ENCODE measurements around the gene RAB24.
"Not testable (repeated sequence)": the region's sequence is repeated elsewhere in the genome, so short reads cannot be mapped to it uniquely, and the experiment has no call there.

Gene RAB24

DNA sequence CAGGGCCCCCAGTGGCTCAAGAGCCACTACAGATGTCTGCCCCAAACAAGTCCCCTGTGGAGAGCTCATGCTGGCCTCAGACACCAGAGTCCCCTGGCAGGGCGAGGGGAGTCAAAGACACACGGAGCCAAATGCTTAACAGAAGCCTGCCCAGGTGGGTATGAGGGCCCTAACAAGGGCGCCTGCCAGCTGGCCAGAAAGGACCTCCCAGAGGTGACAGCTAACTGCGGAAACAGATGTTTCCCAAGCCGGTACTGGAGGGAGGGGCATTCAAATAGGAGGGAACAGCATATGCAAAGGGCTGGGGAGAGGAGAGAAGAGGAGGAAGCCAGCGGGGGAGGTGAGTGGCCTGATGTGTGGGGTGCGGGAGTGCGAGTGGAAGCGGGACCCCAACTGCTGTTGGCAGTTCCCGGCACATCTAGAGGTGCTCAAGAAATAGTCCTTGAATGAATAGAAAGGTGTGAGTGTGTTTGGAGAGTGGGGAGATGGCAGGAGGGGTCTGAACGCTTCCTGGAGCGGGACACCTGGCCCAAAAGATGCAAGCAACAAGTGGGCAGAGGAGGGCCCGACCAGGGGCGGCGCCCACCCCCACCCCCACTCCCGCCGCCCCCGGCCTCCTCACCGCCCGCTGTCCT is 7.4 kb upstream of the RAB24 start:
- no peak for DNase-seq

DNA sequence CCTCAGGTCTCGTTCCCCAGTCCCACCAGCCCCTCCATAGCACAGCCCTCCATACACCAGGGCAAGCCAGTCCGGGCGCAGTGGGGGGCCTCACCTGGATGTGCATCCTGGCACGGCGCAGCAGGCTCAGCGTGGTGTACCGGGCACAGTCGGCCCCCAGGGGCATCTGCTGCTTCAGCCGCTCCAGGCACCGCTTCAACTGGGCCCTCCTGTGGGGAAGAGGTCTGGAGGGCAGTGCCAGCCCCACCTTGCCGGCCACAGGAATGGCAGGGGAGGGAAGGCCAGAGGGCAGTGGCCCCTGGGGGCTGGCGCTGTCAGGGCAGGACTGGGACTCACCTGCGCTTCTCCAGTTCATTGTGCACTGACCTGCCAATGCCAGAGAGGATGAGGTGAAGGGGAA is 6.8 kb upstream of the RAB24 start:
- DNase-seq = no peak

DNA sequence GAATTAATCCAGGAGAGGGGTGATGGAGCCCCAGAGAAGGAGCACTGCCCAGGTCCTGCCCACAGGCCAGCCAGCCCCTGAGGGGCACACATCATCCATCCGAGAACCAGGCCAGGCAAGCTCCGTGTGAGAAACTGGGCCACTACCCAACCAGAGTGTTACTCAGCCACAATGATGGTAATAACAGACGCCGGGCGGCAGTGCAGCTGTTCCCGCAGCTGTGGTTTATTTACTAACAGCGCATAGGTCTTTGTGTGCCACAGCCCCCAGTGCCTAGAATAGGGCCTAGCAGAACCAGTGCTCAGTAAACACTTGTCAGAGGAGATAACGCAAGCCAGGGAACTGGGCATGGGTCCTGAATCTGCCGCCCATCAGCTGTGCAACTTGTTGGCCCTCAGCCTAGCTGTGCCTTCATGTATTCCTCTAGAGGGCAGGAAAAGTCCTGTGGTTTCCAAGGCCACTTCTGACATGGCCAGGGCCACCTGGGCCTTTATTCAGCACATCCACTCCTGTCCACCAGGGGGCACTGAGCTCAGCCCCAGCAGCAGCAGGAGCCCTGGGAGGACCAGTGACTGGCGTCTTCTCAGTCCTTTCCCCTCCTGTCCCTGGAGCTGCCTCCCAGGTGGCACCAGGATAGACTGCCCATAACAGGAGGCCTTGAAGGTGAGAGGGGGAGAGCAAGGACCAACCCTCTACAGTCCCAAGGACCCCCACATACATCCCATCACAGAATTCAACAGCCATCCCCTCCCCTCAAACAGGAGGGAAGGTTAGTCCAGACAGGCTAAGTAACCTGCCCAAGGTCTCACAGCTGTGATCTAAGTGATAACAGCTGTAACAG is 6.1 kb upstream of the RAB24 start:
- peak; percentile 70 to 72 for DNase-seq

DNA sequence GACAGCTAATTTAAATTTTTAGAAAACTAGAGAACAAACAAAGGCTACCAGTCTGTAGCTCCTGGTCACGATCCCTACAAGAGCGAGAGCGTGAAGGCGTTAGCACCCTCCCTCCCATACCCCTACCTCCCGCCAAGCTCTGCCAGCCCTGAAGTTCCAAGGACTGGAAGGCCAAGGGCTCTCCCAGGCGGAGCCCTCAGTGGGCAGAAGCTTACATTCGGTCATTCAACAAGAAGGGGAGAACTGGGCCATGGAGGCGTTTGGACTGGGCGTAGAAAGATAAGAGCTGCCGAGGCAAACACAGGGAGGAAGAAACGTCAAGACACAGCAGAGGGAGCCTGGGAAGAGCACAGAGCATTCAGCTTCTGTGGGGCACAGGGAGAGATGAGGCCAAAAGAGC is 5.2 kb upstream of the RAB24 start:
- DNase-seq = no peak

DNA sequence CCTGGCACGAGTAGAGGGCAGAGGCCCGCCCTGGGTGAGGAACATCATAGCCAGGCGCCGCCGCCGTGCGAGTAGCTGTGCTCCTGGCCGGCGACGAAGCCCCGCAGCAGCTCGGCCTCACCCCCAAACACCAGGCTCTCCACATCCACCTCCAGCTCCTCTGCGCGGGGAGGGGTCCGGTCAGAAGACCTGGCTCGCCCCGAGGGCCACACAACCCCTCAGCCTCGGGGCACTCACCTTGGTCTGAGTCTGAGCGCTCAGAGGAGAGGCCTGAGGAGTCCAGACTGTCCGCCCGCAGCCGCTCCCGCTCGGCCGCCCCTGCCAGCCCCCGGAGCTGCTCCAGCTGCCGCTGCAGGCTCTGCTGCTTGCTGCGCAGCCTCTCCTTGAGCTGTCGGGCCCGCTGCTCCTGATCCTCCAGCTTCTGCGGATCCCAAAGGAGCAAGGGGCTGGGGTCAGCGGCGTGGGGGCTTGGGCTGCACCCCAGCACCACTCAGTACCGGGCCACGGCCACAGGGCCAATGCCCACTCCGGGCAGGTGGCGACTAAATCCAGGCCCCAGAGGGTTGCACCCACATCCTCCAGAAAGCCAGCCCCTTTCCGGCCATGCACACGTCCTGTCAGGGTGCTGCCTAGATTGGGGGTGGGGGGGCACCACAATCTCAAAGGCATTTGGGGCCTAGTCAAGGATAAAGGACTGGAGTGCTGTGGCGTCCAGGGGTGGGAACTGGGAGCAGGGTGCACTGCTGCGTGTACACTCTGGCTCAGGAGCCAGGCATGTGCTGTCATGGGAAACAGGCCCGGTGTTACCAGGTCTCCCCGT is 4.2 kb upstream of the RAB24 start:
- DNase-seq = no peak

DNA sequence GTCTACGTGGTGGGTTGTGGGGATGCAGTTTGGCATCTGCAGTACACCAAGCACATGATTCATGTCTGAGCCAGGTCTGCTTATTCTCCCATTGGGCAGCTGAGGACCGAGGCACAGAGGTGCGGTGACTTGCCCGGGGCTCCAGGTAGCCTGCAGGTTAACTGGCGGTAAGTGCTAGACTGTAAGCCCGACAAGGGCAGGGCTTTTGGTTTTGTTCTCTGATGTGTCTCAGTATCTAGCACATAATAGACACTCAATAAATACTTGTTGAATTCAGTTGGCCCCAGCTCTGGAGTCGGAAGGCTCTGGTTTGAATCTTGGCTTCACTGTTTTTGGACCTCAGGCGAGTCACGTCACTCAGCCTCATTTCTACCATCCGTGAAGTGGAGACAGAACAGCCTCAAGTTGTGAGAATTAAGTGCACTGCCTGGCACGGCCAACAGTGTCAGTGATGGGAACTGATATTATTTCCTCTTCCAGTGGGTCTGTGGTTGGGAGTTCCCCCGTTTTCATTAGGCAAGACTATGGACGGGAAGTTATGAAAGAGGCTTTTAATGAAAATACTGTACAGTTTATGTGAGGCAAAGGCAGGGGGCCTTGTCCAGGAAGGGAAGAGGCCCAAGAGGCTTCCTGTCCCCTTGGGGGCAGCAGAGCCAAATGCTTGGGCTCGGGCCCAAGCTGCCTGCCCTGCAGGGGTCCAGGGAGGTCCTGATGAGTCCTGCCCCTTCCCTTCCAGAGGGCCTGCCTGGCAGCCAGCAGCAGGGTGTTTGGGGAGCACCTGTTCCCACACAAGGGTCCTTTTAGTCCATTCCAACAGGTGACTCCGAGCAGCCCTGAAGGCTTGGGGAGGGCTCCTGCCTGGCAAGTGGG is 3.4 kb upstream of the RAB24 start:
- no peak for DNase-seq

DNA sequence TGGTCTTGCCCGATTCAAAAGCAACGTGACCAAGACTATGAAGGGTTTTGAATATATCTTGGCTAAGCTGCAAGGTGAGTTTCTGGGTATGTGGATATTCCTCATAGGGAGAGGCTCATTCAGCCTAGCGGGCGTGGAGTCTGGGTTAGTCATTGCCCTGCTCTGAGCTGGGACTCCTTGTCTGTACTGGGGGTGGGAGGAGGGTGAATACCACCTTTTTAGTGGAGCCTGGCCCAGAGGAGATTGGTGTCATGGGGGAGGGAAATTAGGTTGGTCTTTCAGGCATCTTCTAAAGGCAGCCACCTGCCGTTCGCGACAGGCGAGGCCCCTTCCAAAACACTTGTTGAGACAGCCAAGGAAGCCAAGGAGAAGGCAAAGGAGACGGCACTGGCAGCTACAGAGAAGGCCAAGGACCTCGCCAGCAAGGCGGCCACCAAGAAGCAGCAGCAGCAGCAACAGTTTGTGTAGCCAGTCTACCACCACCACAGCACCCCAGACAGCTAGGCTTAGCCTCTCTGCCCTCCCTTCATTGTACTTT is 2.7 kb upstream of the RAB24 start:
- DNase-seq = not testable (repeated sequence)

DNA sequence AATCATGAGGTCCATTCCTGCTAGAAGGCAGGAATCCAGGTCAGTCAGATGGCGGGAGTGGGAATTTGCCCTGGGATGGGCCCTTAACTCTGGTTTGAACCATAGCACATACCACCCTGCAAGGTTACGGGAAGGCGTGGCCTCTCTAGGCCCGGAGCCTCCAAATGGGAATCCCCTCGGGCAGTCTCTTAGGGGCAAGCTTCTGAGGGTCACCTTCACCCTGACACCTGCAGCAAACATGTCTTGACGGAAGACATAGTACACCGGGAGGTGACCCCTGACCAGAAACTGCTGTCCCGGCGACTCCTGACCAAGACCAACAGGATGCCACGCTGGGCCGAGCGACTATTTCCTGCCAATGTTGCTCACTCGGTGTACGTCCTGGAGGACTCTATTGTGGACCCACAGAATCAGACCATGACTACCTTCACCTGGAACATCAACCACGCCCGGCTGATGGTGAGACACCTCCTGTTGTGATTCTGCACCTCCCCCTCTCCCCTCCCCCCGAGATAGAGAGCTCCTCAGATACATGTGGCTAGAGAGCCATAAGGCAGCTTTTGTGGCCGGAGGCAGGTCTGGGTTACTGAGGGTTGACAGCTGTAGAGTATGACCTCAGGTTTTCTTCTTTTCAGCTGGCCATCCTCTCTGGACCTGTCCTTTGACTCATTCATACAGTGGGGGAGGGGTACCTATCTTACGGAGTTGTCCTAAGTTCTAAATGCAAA is 1.0 kb upstream of the RAB24 start:
- no peak for DNase-seq

DNA sequence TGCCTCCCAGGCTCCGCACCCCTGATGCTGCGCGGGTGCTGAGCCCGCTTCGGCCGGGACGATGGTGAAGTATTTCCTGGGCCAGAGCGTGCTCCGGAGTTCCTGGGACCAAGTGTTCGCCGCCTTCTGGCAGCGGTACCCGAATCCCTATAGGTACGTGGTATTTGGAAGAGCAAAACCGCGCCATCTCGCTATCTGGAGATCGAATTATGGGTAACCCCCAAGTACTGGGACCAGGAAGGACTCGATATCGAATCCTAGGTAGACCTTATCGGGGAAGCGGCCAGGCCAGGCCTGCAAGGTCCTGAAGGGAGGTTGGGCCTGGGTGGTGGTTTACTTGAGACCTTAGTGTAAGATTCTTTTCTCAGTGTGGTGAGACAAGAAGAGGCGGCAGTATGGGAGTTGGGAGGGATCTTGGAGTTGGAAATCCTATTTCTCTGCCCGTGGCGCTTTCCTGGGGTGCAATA is 439 bp upstream of the RAB24 start:
- DNase-seq = no peak

DNA sequence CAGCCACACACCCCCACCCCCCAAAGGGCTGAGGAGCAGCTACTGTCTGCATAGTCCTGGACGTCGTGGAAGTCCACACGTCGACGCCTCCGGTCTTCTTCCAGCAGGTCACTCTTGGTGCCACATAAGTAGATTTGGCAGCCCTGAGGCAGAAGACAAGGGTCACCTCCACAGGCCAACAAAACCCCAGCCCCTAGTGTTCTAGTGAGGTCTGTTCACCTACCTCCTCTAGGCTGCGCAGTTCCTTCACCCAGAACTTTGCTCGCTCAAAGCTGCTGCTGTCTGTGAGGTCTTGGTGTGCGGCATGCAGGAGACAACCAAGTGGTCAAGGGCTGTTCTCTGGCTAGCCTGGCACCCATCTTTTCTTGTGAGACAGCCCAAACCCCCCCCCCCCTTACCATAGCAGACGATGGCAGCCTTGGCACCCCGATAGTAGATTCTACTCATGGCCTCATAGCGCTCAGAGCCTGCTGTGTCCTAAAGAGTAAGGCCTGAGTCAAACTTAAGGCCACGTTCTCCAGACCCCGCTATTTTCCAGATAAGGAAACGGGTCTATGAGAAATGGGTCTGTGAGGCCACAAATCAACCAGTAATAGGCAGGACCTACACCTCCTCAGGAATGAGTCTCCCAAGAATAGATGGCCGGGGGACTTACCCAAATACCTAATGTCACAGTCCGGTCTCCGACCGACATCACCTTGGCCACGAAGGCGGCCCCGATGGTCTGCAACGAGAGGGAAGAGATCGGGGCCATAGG is 987 bp downstream of the RAB24 start:
- DNase-seq = no peak

DNA sequence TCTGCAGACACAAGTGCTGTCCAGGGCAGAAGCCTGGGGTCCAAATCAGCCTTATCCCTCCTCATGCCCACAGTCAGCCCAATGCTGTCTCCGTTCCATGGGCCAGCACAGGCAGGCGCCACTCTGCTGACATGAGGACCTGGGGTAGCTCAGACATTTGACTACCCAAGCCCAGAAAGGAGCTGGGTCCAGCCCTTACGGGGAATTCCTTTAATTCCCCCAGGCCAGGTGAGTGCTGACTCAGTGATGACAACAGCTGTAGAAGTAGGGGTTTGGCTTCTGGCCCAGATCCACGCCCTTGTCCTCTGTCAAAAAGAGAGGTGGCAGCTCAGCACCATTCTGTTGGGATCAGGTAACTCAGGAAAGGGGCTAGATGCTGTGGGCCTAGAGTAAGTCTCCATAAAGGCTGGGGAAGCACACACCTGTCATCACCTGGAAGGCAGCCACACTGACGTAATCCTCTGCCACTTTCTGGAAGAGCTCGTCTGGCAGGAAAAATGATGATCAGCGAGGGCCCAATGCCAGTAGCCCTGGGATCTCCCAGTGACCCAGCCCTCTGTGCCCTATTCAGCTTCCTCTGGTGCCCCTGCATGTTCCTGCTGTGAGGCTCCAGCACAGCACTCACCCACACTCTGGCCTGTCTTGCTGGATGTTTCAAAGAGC is 1.9 kb downstream of the RAB24 start:
- DNase-seq = no peak

DNA sequence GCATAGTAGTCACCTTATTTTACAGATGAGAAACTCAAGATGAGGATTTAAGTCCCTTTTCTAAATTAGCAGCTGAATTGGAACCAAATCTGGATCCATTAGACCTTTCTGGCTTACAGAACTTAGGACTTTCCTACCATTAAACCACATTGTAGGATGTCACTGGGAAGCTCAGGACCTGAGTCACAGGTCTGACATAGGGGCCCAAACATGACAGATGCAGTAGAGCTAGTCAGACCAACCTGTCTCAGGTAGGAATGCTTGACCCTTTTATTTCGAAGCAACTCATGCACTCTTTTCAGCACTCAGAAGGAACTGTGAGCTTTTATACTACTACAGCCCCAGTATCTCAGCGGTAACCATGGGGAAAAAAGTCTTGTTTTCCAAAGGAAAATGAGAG is 2.6 kb downstream of the RAB24 start:
- DNase-seq = no peak

DNA sequence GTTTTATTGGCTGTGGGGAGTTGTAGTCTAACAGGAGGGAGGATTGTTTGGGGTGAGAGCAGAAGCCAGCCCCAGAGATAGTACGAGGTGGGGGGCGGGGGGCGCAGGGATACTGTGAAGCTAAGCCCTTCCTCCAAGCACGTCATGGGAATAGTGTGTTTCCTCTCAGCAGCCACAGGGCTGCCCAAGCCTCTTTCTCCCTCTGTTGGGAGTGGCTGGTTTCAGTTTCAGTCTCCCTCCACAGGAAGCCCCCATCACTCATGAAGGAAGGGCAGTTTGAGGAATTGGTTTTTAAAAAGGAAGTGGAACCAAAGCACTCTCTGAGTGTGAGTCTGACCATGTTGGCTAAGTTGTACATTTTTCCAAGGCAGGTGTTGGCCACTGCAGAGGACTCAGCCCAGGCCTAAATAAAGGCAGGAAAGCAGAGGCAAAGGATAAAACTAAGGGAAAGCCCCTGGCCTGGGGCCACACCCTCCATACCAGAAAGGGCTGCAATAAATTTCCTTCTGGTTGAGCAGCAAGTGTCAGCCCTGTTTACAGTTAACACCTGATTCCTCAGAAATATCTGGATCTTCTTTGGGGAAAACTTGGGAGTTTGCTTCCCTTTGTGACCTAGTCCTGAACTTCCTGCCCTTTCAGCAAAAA is 3.2 kb downstream of the RAB24 start:
- DNase-seq = peak; percentile 53 to 54

DNA sequence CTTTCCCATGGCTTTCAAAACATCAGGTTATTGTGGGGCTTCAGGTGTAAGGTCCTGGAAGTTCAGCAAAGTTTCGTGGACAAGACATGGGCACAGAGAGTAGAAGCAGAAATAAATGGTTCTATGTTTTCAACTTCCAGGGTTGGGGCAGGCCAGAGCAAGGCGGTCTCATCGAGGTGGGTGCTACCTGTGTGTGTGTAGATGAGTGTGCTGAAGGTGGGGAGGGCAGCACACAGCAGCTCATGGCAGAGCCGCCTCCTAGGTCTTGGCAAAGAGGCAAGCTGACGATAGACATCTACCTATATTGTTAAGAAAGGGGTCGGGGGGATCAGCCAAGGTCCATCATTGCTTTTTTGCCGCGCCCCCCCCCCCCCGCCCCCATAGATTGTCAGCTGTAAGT is 3.8 kb downstream of the RAB24 start:
- DNase-seq = no peak

DNA sequence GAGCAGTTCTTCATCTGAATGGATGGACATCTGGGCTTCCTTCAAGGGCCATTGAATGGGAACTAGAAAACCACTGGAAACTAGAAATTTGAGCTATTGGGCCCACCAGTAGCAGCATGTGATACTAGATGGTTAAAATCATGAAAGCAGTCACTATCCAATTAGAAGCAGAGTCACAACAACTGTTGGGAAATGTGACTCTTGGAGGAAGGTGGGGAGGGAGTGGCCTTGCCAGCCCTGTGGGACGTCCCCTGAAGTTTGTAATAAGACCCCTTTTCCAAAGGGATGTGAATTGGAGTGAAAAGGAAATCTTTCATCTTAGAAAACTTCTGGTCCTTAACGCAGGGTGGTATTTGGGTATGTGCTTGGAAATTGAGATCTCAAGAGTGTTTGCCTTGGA is 5.6 kb downstream of the RAB24 start:
- DNase-seq = no peak

DNA sequence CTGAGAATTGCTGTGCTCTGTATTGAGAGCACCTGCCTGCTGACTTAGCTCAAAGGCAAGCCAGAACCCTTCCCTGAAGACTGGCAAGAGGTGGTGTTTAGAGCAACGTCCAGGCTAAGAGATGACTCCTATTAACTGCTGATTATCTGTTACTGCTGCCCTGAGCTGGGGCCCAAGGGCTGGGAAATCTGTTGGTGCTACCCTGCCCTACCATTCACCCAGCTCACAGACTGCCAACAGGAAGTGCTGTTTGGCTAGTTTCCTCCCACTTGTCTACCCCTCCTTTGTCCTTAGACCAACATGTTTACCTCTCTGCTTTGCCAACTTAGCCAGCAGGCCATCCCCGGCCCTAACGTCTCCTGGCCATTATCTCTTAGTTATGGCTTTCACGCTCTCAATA is 6.9 kb downstream of the RAB24 start:
- no peak for DNase-seq

DNA sequence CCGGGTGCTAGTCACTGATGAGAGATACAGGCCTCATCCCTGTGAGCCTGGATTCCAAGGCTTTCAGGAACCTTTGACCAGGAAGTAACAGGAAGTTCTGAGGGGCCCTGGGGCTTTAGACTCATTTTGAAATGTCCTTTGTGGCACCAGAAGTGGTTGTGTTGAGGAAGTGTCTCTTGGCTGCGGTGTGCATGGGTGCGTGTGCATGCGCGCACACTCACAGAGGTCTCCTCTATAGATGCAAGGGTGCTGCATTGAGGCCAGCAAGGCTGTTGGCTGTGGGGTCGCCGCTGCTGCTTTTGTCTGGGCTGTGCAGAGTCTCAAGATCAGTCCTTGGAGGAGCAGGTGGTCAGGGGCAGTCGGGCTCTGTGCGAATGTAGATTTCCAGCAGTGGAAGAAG is 7.6 kb downstream of the RAB24 start:
- no peak for DNase-seq

DNA sequence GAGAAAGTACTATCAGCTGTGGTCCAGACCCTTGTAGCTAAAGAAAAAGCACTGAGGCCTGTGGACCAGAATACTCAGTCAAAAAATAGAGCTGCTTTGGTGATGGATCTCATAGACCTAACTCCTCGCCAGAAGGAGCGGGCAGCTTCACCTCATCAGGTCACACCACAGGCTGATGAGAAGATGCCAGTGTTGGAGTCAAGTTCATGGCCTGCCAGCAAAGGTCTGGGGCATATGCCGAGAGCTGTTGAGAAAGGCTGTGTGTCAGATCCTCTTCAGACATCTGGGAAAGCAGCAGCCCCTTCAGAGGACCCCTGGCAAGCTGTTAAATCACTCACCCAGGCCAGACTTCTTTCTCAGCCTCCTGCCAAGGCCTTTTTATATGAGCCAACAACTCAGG is 8.9 kb downstream of the RAB24 start:
- no peak for DNase-seq

DNA sequence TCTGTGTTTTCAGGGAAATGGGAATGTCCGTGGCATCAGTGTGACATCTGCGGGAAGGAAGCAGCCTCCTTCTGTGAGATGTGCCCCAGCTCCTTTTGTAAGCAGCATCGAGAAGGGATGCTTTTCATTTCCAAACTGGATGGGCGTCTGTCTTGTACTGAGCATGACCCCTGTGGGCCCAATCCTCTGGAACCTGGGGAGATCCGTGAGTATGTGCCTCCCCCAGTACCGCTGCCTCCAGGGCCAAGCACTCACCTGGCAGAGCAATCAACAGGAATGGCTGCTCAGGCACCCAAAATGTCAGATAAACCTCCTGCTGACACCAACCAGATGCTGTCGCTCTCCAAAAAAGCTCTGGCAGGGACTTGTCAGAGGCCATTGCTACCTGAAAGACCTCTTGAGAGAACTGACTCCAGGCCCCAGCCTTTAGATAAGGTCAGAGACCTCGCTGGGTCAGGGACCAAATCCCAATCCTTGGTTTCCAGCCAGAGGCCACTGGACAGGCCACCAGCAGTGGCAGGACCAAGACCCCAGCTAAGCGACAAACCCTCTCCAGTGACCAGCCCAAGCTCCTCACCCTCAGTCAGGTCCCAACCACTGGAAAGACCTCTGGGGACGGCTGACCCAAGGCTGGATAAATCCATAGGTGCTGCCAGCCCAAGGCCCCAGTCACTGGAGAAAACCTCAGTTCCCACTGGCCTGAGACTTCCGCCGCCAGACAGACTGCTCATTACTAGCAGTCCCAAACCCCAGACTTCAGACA is 9.5 kb downstream of the RAB24 start:
- no peak for DNase-seq

Measured in activated CD4-positive, alpha-beta T cell treated with anti-CD3 and anti-CD28 coated beads for 4 hours (primary cell).